ENCODE results near the gene PARD3B. TPM values are rescaled to one million over a fixed set of nuclear protein-coding genes. Genes with fewer than 3 reads are reported as not detected.

PARD3B gene
- total RNA-seq, 1 donor from 2014 or later = 6.8 TPM

DNA sequence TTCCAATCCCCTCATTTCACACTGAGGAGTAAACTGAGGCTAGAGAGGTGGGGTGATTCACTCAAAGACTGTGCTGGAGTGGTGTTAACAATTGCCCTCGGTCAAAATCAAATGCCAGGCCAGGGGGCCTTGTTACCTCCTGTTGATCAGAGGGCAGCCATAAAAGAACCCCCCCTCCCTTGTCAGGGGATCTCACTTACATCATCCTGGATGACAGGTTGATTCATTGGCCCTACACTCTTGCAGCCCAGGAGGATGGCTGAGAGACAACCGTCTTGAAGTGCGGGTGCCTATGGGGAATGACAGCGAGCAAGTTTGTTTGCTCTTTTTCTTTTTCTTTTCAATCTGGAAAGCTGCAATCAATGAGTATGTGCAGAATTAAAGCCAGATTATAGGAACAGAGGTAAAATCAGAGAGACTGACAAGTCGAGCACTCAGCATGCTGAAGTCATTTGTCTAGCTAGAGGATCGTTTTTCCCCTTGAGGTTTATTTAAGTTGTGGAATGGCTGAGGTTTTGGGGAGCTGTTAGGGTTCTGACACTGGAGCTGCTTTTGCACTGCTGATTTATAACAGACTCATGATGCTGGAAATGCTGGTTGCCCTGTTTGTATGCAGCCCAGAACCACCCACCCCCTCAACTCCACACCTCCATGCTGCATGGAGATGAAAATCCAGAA lies 1110.6 kb downstream of the PARD3B start:
- DNase-seq = no peak
- intact Hi-C loops (cut with DNase I) = no loop called here
- no peak for ATAC-seq (ENCODE audit: poor library complexity)

DNA sequence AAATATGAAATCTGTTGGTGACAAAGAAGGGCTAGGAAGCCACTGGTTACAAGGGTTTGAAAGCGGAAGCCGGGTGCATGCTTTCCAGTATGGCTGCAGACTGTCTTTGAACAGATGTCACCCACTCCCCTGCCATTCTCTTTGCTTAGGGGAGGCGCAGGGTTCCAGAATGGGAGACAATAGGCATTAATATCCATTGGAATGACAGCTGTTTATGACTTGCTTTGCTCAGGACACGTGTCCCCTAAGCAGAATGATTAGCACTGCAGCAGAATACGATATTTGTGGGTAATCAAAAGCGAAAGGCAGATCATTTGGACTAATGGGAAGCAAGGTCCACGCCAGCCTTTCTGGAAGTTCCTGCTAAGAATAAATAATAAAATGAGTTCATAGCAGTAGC lies 1111.2 kb downstream of the PARD3B start:
- DNase-seq (no peak), ATAC-seq (ENCODE audit: poor library complexity) (no peak)
- intact Hi-C loops (cut with DNase I) = no loop called here

DNA sequence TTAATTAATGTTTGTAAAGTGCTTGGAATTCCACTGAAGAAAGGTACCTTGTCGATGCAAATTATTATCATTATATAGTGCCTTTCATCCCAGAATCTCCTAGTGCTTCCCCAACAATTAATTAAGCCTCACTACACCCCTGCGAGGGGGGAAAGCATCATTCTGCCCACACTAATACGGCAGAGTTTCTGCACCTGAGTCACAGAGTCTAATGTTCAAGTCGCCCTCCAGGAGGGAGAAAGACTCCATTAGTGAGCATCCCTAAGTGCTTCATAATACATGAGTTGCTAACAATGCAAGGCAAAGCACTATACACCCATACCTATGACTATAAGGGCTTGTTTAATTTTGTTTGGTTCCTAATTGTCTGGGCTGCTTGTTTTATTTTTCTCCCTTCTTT lies 1111.7 kb downstream of the PARD3B start:
- DNase-seq (no peak), ATAC-seq (ENCODE audit: poor library complexity) (no peak)
- intact Hi-C loops (cut with DNase I) = no loop called here

DNA sequence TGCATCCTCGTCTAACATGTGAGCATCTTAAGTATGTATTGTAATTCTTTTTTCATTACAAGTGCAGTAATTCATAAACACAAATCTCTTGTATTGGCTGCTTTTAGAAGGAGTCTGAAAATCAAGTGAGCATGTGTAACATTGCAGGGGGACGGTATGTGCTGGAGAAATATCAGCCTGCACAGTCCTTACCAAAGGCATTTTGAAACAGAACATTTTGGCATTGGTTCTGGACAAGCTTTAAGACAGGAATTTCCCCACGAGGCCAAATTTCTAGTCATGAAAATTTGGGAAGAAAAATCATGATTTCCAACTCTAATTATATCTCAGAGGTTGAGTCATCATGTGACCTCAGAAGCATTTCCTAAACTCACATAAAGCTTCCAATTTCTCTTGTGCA lies 1112.3 kb downstream of the PARD3B start:
- intact Hi-C loops (cut with DNase I) = no loop called here
- ATAC-seq (ENCODE audit: poor library complexity) (no peak), DNase-seq (no peak)

DNA sequence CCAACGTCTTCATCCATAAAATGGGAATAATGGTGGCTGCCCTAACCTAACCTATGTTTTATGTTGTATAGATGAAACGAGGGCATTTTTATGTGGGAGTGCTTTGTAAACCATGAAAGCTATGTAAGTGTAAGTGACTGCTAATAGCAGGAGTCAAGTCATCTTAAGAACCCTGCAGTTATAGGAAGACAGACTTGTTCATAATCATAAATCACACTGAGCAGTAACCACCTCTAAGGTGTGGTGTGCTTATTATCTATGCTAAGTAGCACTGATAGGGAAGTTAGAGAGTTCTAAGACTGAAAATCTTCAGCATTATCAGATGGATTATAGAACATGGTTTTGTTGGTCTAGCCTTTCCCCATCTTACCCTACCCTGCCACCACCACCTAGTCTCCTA lies 1112.8 kb downstream of the PARD3B start:
- DNase-seq (no peak), ATAC-seq (ENCODE audit: poor library complexity) (no peak)
- intact Hi-C loops (cut with DNase I) = no loop called here

DNA sequence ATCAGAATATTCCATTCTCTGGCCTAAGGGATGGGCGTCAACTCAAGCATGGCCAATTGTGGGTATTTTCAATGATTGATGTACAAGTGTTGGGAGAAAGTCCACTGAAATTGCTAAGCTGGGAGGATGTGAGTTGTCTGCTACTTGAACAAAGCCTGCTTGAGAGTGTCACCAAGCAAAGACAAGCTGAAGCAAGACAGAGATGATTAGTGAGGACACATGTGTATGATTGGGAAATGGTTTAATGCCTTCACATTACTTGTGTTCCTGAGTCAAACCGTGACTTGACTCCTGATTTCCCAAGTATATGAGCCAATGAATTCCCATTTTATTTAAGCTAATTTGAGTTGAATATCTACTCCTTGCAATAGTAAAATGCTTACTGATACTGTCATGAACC lies 1113.3 kb downstream of the PARD3B start:
- intact Hi-C loops (cut with DNase I) = no loop called here
- no peak for ATAC-seq (ENCODE audit: poor library complexity)
- no peak for DNase-seq

DNA sequence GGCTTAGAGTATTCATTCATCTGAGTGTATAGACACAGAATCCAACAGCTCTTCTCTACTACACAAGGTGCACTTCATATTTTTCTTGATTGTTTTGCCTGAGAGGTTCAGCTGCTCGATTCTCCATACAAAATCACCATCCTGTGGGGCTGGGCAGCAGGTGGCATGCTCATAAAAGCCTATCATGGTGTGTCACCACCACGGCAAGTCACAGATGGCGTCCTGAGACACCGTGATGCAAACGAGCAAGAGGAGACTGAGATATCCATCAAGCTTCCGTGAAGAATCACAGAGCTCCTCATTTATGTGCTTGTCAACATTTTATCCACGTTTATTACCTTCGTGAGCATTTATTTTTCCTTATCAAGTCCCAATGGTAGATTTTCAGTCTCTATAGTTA lies 1114.6 kb downstream of the PARD3B start:
- no peak for DNase-seq
- intact Hi-C loops (cut with DNase I) = no loop called here
- no peak for ATAC-seq (ENCODE audit: poor library complexity)

DNA sequence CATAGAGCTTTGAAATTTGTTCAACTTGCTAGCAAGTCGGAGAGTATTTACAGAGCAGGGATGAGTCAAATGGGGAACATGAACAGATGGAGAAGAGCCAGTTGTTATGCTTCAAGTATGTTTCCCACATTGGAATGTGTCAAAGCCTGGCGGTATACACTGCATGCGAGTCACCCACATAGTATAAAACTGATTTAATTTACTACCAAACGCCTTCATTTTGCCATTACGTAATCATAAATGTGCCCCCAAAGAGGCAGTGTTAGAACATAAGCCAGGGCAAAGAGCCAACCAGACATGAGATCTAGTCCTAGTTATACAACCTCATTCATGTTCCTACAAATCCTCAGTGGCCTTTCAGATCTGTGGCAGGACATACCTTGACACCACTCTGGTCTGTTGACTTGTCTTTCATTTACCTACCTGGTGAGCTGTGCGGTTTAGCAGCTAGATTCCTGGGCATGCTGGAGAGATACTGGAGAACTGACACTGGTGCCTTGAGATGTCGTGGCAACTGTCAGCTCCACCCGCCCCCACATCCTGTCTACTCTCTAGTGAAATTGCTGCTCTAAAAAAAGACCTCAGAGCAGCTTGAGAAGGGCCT lies 1115.3 kb downstream of the PARD3B start:
- DNase-seq = no peak
- intact Hi-C loops (cut with DNase I) = no loop called here
- no peak for ATAC-seq (ENCODE audit: poor library complexity)

DNA sequence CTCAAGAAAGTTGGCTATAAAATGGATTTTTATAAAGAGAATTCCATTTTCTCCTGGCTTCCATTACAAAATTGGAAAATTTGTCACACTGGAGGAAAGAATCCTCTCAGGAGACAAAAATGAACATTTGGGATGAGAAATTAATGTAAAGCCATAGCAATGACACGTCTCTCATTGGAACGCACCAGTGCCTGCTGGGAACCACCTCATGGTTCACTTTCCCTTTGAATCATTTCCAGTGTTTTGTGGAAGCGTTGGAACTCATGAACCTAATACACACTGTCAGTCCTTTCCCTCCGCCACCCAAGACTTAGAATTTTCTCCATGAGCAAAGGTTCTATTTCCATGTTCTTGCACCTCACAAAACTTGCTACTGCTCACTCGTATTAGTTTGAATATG lies 1116.0 kb downstream of the PARD3B start:
- intact Hi-C loops (cut with DNase I) = no loop called here
- ATAC-seq (ENCODE audit: poor library complexity) (no peak), DNase-seq (no peak)

DNA sequence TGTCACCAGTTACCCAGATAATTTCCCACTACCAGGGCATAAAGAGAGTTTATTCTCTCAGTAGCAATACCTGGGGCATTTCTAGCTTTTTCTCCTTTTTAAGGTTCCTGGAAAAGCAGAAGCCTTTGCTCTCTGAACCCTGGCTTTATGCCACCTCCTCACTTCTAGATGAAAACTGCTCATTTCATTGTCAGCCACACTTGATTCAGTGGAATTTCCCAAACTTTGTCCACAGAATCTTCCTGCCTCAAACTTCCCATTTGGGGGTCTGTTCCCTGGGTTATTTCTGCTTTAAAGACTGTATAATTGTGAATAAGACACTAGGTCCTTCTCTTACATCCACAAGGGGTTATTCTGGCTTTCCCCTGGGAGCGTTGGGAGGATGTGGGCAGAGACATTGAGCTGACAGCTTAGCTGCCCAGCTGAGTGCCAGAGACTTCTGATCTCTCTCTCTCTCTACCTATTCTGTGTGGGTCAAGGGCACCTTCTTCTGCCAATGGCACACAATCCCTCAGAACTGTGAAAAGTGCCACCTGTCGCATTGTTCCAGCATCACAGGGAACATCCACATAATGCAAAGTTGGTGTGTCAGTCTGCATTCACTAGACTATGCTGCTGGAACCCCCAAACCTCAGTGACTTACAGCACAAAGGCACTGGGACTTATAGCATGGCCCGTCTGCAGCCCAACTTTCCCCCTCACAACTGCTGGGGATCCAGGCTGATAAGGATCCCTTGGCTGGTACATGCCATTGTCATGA lies 1117.1 kb downstream of the PARD3B start:
- intact Hi-C loops (cut with DNase I) = no loop called here
- ATAC-seq (ENCODE audit: poor library complexity) (no peak), DNase-seq (no peak)

DNA sequence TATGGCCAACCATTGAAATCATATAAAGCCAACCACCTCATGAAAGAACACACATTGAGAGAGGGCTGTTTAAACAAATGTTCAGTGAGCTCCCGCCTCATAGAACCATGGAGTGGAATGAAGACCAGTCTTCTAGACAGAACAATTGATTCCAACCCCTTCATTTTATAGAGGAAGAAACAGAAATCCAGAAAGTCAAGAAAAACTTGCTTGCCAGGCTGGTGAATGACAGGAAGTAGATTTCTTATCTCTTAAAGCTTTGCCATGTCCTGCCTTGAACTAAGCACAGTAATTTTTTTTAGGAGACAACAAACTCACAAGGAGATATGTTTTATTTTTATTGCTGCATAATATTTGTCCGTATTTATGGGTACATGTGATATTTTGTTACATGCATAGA lies 1120.5 kb downstream of the PARD3B start:
- DNase-seq (no peak), ATAC-seq (ENCODE audit: poor library complexity) (no peak)
- intact Hi-C loops (cut with DNase I) = no loop called here
